Left lung (tissue), 10 donors: ENCODE data around the gene MRPS25. TPM values are rescaled to one million over a fixed set of nuclear protein-coding genes. Genes with fewer than 3 reads are reported as not detected.

Experiments
- ATAC-seq: fragments of 200-7000 bp; cut with Tn5 transposase; one replicate; pipeline ENCODE4 v1.9.1; 2020; ENCODE audit warnings: moderate library complexity
- DNase-seq, 4 donors: peaks; one replicate each; pipeline ENCODE4 v3.0.0-alpha.2; 2013 to 2020
- H3K27ac ChIP-seq, 2 donors: fragments of 200-600 bp; sonication (generic) in 1 of 2; one replicate each; pipeline versions ENCODE4 v1.5.0 to v1.8.0; 2020 to 2021
- H3K27me3 ChIP-seq, 2 donors: fragments of 200-600 bp; sonication (generic) in 1 of 2; one replicate each; pipeline versions ENCODE4 v1.5.0 to v1.8.0; 2020 to 2021
- H3K36me3 ChIP-seq, 2 donors: fragments of 200-600 bp; sonication (generic) in 1 of 2; one replicate each; pipeline versions ENCODE4 v1.5.0 to v1.8.0; 2020 to 2021
- H3K4me1 ChIP-seq, 2 donors: fragments of 200-600 bp; one replicate each; pipeline ENCODE4 v1.8.0; 2021
- H3K4me3 ChIP-seq, 2 donors: fragments of 200-600 bp; sonication (generic) in 1 of 2; one replicate each; pipeline versions ENCODE4 v1.5.0 to v1.8.0; 2020 to 2021; ENCODE audit warnings: mild to moderate bottlenecking in 1 of 2
- H3K9me3 ChIP-seq, 2 donors: fragments of 200-600 bp; sonication (generic) in 1 of 2; one replicate each; pipeline versions ENCODE4 v1.5.0 to v1.8.0; 2020 to 2021
- CTCF ChIP-seq, 2 donors: fragments of 200-600 bp; sonication (generic) in 1 of 2; IDR thresholded peaks; one replicate each; pipeline versions ENCODE4 v1.5.0 to v1.8.0; 2021; ENCODE audit warnings: antibody characterized with exemption in 2 of 2
- intact Hi-C, 2 donors: fragments of 100-400 bp; cut with DNase I; formaldehyde crosslinking; loops; one replicate each; pipeline versions ENCODE4 v1.11.2 to v1.14.2; 2022
- polyA plus RNA-seq, 6 donors: library from polyadenylated mRNA; unstranded; fragments of 120-200 nt; gene quantifications; one replicate each; pipeline ENCODE4 v1.2.1, GENCODE V29; 2013; ENCODE audit not compliant: insufficient read length in 6 of 6
- total RNA-seq, 2 donors: library from RNA; stranded (reverse); fragmentation: NEBNext Ultra II Directional; extraction: Animal tissue kit (Norgen Biotek cat#: 25700); gene quantifications; one replicate each; pipeline ENCODE4 v1.2.1, GENCODE V29; 2021
- donor health status: DM: no; HTN: yes; CAD: no.
- donor health status: DM: no; HTN: no; CAD: no.

MRPS25 gene
- total and polyA plus RNA-seq, 8 donors: 56.0 to 78.7 (median 71.1) TPM

GRCh38 chr3:15045667-15046066, 19.4 kb downstream of the MRPS25 start:
- DNase-seq (no peak), ATAC-seq (no peak)
- intact Hi-C loops: no loop called here
- Histone ChIP-seq H3K4me1 (peaks cover 0 to 5% of the 10 kb centered on the region in 2 donors), H3K27me3 (no peaks in the 10 kb centered on the region), H3K27ac (no peak overlapping the region), H3K9me3 (no peaks in the 10 kb centered on the region), H3K4me3 (no peak overlapping the region), H3K36me3 (peaks cover 0 to 100% of the 10 kb centered on the region in 2 donors)
- TF ChIP-seq CTCF (IDR thresholded peaks at IDR 0.05): no peak

- no peak for TF ChIP-seq CTCF (IDR thresholded peaks at IDR 0.05)
- ATAC-seq: no peak
- Histone ChIP-seq H3K27me3 (no peaks in the 10 kb centered on the region), H3K4me1 (peaks cover 0 to 5% of the 10 kb centered on the region in 2 donors), H3K27ac (no peak overlapping the region), H3K4me3 (no peak overlapping the region), H3K36me3 (peaks cover under 1 to 100% of the 10 kb centered on the region in 2 donors), H3K9me3 (no peaks in the 10 kb centered on the region)
- DNase-seq: no peak
- intact Hi-C loops: no loop called here
Observed at GRCh38 chr3:15044326-15044725, 20.8 kb downstream of the MRPS25 start.

- no peak overlapping the region for H3K4me3 ChIP-seq
- peaks cover 4 to 100% of the 10 kb centered on the region in 2 donors for H3K36me3 ChIP-seq
- H3K4me1 ChIP-seq: peaks cover 0 to 5% of the 10 kb centered on the region in 2 donors
- ATAC-seq: no peak
- intact Hi-C loops: no loop called here
- H3K9me3 ChIP-seq: no peaks in the 10 kb centered on the region
- no peak for TF ChIP-seq CTCF (IDR thresholded peaks at IDR 0.05)
- H3K27ac ChIP-seq: no peak overlapping the region
- no peaks in the 10 kb centered on the region for H3K27me3 ChIP-seq
- DNase-seq: no peak
Observed at GRCh38 chr3:15043408-15044171, 21.5 kb downstream of the MRPS25 start.

- intact Hi-C loops: no loop called here
- H3K4me3 ChIP-seq: no peak overlapping the region
- H3K36me3 ChIP-seq: peaks cover 4 to 100% of the 10 kb centered on the region in 2 donors
- no peak for TF ChIP-seq CTCF (IDR thresholded peaks at IDR 0.05)
- no peak for DNase-seq
- peaks cover 0 to 5% of the 10 kb centered on the region in 2 donors for H3K4me1 ChIP-seq
- H3K9me3 ChIP-seq: no peaks in the 10 kb centered on the region
- no peaks in the 10 kb centered on the region for H3K27me3 ChIP-seq
- no peak overlapping the region for H3K27ac ChIP-seq
- no peak for ATAC-seq
Observed at GRCh38 chr3:15042936-15043335, 22.2 kb downstream of the MRPS25 start.

- intact Hi-C loops: no loop called here
Observed at GRCh38 chr3:15041950-15042349, 23.2 kb downstream of the MRPS25 start.

More at GRCh38 chr3:15041950-15042349, 23.2 kb downstream of the MRPS25 start:
- Histone ChIP-seq H3K27ac (no peak overlapping the region), H3K36me3 (peaks cover 4 to 100% of the 10 kb centered on the region in 2 donors), H3K9me3 (no peaks in the 10 kb centered on the region), H3K4me3 (no peak overlapping the region), H3K4me1 (peaks cover 0 to 5% of the 10 kb centered on the region in 2 donors), H3K27me3 (no peaks in the 10 kb centered on the region)
- DNase-seq: peak in 2 of 4 donors; percentile 45 to 59
- TF ChIP-seq CTCF (IDR thresholded peaks at IDR 0.05): no peak
- ATAC-seq: peak; percentile 75
